MM.1S (cell line): ENCODE results near the gene SF3B5.

Experiments
- EZH2 ChIP-seq: fragments of 300-600 bp; sonication (generic); optimal IDR thresholded peaks from 2 replicates; pipeline ENCODE3; 2017; ENCODE audit warnings: low read depth, mild to moderate bottlenecking, antibody characterized with exemption, low read length, mixed read lengths
- EZH2phosphoT487 ChIP-seq: fragments of 300-600 bp; sonication (generic); IDR thresholded peaks from 2 replicates; pipeline ENCODE4 v1.6.1; 2018; ENCODE audit warnings: antibody characterized with exemption, low read length
- TF ChIP-seq, protein P1 (sequence below): fragments of 300-600 bp; sonication (generic); IDR thresholded peaks from 2 replicates; pipeline ENCODE4 v1.5.1; 2016; ENCODE audit warnings: antibody characterized with exemption, low read length, mixed read lengths

- TF ChIP-seq, protein P1, sequence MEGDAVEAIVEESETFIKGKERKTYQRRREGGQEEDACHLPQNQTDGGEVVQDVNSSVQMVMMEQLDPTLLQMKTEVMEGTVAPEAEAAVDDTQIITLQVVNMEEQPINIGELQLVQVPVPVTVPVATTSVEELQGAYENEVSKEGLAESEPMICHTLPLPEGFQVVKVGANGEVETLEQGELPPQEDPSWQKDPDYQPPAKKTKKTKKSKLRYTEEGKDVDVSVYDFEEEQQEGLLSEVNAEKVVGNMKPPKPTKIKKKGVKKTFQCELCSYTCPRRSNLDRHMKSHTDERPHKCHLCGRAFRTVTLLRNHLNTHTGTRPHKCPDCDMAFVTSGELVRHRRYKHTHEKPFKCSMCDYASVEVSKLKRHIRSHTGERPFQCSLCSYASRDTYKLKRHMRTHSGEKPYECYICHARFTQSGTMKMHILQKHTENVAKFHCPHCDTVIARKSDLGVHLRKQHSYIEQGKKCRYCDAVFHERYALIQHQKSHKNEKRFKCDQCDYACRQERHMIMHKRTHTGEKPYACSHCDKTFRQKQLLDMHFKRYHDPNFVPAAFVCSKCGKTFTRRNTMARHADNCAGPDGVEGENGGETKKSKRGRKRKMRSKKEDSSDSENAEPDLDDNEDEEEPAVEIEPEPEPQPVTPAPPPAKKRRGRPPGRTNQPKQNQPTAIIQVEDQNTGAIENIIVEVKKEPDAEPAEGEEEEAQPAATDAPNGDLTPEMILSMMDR = no peak
- TF ChIP-seq EZH2 (no peak), EZH2phosphoT487 (no peak)
These were observed at the start of gene SF3B5 for GRCh38 chr6:144095134-144096002.
